PC-3 (cell line): ENCODE data around the gene INTS4.

Experiments
- EZH2 ChIP-seq: fragments of 300-600 bp; sonication (generic); IDR thresholded peaks from one replicate; pipeline ENCODE4 v1.6.1; 2017; ENCODE audit warnings: antibody characterized with exemption, mild to moderate bottlenecking, low read length; ENCODE audit not compliant: unreplicated experiment
- TF ChIP-seq, protein P1 (sequence below): fragments of 300-600 bp; sonication (generic); conservative IDR thresholded peaks from 2 replicates; pipeline ENCODE4 v1.5.1; 2017; ENCODE audit warnings: antibody characterized with exemption, low read depth, mild to moderate bottlenecking, low read length

DNA sequence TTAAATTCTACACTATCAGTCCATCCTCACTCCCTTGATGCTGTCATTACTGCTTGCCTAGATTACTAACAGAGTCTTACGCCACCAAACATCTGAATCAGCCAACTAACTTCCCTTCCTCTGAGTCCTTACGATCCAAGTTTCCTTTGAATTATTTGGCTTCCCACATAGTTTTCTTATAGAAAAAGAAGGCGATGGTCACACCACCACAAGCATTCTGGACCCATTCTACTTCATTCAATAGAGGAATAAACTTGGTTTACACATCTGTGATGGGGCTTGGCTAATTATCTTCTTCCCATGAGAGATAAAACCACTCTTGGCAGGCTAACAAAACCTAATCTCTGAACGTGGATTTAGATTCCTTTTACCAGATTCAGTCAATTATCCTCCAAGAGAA lies 35.0 kb downstream of the INTS4 start:
- TF ChIP-seq, protein P1, sequence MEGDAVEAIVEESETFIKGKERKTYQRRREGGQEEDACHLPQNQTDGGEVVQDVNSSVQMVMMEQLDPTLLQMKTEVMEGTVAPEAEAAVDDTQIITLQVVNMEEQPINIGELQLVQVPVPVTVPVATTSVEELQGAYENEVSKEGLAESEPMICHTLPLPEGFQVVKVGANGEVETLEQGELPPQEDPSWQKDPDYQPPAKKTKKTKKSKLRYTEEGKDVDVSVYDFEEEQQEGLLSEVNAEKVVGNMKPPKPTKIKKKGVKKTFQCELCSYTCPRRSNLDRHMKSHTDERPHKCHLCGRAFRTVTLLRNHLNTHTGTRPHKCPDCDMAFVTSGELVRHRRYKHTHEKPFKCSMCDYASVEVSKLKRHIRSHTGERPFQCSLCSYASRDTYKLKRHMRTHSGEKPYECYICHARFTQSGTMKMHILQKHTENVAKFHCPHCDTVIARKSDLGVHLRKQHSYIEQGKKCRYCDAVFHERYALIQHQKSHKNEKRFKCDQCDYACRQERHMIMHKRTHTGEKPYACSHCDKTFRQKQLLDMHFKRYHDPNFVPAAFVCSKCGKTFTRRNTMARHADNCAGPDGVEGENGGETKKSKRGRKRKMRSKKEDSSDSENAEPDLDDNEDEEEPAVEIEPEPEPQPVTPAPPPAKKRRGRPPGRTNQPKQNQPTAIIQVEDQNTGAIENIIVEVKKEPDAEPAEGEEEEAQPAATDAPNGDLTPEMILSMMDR: no peak
- TF ChIP-seq EZH2: no peak
